ENCODE data around the gene DNAJC11. TPM values are rescaled to one million over a fixed set of nuclear protein-coding genes. Genes with fewer than 3 reads are reported as not detected.

DNAJC11 gene
- total RNA-seq, 1 experiment from 2014 or later: 75.8 TPM

- Histone ChIP-seq H3K4me3 (ENCODE audit: insufficient read depth, low read depth, low read length) (no peak overlapping the region), H3K27me3 (ENCODE audit: control insufficient read depth, insufficient read depth, low read length) (no peaks in the 10 kb centered on the region), H3K36me3 (replicated peaks; ENCODE audit: control insufficient read depth, insufficient read depth, low read length) (peaks cover 27% of the 10 kb centered on the region)
- no peak for DNase-seq
These were observed 68.8 kb downstream of the DNAJC11 start for GRCh38 chr1:6632588-6633514.

GRCh38 chr1:6631058-6631457, 70.6 kb downstream of the DNAJC11 start:
- no peak for DNase-seq
- no peaks in the 10 kb centered on the region for H3K27me3 ChIP-seq (ENCODE audit: control insufficient read depth, insufficient read depth, low read length)
- no peak overlapping the region for H3K4me3 ChIP-seq (ENCODE audit: insufficient read depth, low read depth, low read length)
- H3K36me3 ChIP-seq (replicated peaks; ENCODE audit: control insufficient read depth, insufficient read depth, low read length): peaks cover 14% of the 10 kb centered on the region

- DNase-seq: no peak
- H3K36me3 ChIP-seq (replicated peaks; ENCODE audit: control insufficient read depth, insufficient read depth, low read length): peaks cover 12% of the 10 kb centered on the region
- no peak overlapping the region for H3K4me3 ChIP-seq (ENCODE audit: insufficient read depth, low read depth, low read length)
- H3K27me3 ChIP-seq (ENCODE audit: control insufficient read depth, insufficient read depth, low read length): no peaks in the 10 kb centered on the region; the same call in 1 of the 2 replicates
These were observed 71.6 kb downstream of the DNAJC11 start for GRCh38 chr1:6630027-6630426.

- no peak for DNase-seq
- Histone ChIP-seq H3K4me3 (ENCODE audit: insufficient read depth, low read depth, low read length) (no peak overlapping the region), H3K27me3 (ENCODE audit: control insufficient read depth, insufficient read depth, low read length) (no peaks in the 10 kb centered on the region; the same call in 1 of the 2 replicates), H3K36me3 (replicated peaks; ENCODE audit: control insufficient read depth, insufficient read depth, low read length) (peaks cover 9% of the 10 kb centered on the region)
These were observed 72.6 kb downstream of the DNAJC11 start for GRCh38 chr1:6628971-6629479.

GRCh38 chr1:6627841-6628545, 73.6 kb downstream of the DNAJC11 start:
- H3K27me3 ChIP-seq (ENCODE audit: control insufficient read depth, insufficient read depth, low read length): no peaks in the 10 kb centered on the region; the same call in 1 of the 2 replicates
- DNase-seq: no peak
- no peak overlapping the region for H3K4me3 ChIP-seq (ENCODE audit: insufficient read depth, low read depth, low read length)
- peaks cover 6% of the 10 kb centered on the region for H3K36me3 ChIP-seq (replicated peaks; ENCODE audit: control insufficient read depth, insufficient read depth, low read length)

GRCh38 chr1:6627031-6627430, 74.6 kb downstream of the DNAJC11 start:
- Histone ChIP-seq H3K36me3 (replicated peaks; ENCODE audit: control insufficient read depth, insufficient read depth, low read length) (peaks cover 9% of the 10 kb centered on the region), H3K4me3 (ENCODE audit: insufficient read depth, low read depth, low read length) (no peak overlapping the region)
- DNase-seq: no peak

GRCh38 chr1:6625584-6626149, 75.9 kb downstream of the DNAJC11 start:
- peak overlapping the region; percentile 76 for H3K4me3 ChIP-seq (ENCODE audit: insufficient read depth, low read depth, low read length)
- DNase-seq: no peak
- H3K36me3 ChIP-seq (replicated peaks; ENCODE audit: control insufficient read depth, insufficient read depth, low read length): peaks cover 20% of the 10 kb centered on the region
- no peaks in the 10 kb centered on the region; the same call in 1 of the 2 replicates for H3K27me3 ChIP-seq (ENCODE audit: control insufficient read depth, insufficient read depth, low read length)

More at GRCh38 chr1:6627031-6627430, 74.6 kb downstream of the DNAJC11 start:
- H3K27me3 ChIP-seq (ENCODE audit: control insufficient read depth, insufficient read depth, low read length): no peaks in the 10 kb centered on the region; the same call in 1 of the 2 replicates

GRCh38 chr1:6624710-6625583, 76.7 kb downstream of the DNAJC11 start, which contains the start of gene THAP3:
THAP3 (plus strand) TSS chr1:6624868; CDS start chr1:6625219, 351 bp downstream.
- DNase-seq: peak; percentile 99
- Histone ChIP-seq H3K36me3 (replicated peaks; ENCODE audit: control insufficient read depth, insufficient read depth, low read length) (peaks cover 25% of the 10 kb centered on the region), H3K4me3 (ENCODE audit: insufficient read depth, low read depth, low read length) (peak within 1 kb of the TSS; percentile 76), H3K27me3 (ENCODE audit: control insufficient read depth, insufficient read depth, low read length) (no peaks in the 10 kb centered on the region; the same call in 1 of the 2 replicates)

GRCh38 chr1:6623269-6623965, 78.2 kb downstream of the DNAJC11 start:
- H3K36me3 ChIP-seq (replicated peaks; ENCODE audit: control insufficient read depth, insufficient read depth, low read length): peaks cover 24% of the 10 kb centered on the region
- no peak overlapping the region for H3K4me3 ChIP-seq (ENCODE audit: insufficient read depth, low read depth, low read length)
- no peak for DNase-seq

GRCh38 chr1:6622396-6623152, 79.0 kb downstream of the DNAJC11 start:
- H3K27me3 ChIP-seq (ENCODE audit: control insufficient read depth, insufficient read depth, low read length): no peaks in the 10 kb centered on the region; the same call in 1 of the 2 replicates
- no peak overlapping the region for H3K4me3 ChIP-seq (ENCODE audit: insufficient read depth, low read depth, low read length)
- no peak for DNase-seq
- H3K36me3 ChIP-seq (replicated peaks; ENCODE audit: control insufficient read depth, insufficient read depth, low read length): peaks cover 25% of the 10 kb centered on the region

More at GRCh38 chr1:6623269-6623965, 78.2 kb downstream of the DNAJC11 start:
- no peaks in the 10 kb centered on the region; the same call in 1 of the 2 replicates for H3K27me3 ChIP-seq (ENCODE audit: control insufficient read depth, insufficient read depth, low read length)

- H3K36me3 ChIP-seq (replicated peaks; ENCODE audit: control insufficient read depth, insufficient read depth, low read length): peaks cover 25% of the 10 kb centered on the region
- no peaks in the 10 kb centered on the region; the same call in 1 of the 2 replicates for H3K27me3 ChIP-seq (ENCODE audit: control insufficient read depth, insufficient read depth, low read length)
- DNase-seq: no peak
These were observed 79.9 kb downstream of the DNAJC11 start for GRCh38 chr1:6621429-6622391.

GRCh38 chr1:6619045-6619444, 82.6 kb downstream of the DNAJC11 start:
- Histone ChIP-seq H3K4me3 (ENCODE audit: insufficient read depth, low read depth, low read length) (no peak overlapping the region), H3K36me3 (replicated peaks; ENCODE audit: control insufficient read depth, insufficient read depth, low read length) (peaks cover 25% of the 10 kb centered on the region), H3K27me3 (ENCODE audit: control insufficient read depth, insufficient read depth, low read length) (no peaks in the 10 kb centered on the region)
- no peak for DNase-seq

More at GRCh38 chr1:6621429-6622391, 79.9 kb downstream of the DNAJC11 start:
- no peak overlapping the region for H3K4me3 ChIP-seq (ENCODE audit: insufficient read depth, low read depth, low read length)

Measured in H7 (cell line).